ENCODE data around the gene HSFX3. TPM values are rescaled to one million over a fixed set of nuclear protein-coding genes. Genes with fewer than 3 reads are reported as not detected.

The HSFX3 gene
- total RNA-seq, 1 experiment from 2014 or later: not detected

DNA sequence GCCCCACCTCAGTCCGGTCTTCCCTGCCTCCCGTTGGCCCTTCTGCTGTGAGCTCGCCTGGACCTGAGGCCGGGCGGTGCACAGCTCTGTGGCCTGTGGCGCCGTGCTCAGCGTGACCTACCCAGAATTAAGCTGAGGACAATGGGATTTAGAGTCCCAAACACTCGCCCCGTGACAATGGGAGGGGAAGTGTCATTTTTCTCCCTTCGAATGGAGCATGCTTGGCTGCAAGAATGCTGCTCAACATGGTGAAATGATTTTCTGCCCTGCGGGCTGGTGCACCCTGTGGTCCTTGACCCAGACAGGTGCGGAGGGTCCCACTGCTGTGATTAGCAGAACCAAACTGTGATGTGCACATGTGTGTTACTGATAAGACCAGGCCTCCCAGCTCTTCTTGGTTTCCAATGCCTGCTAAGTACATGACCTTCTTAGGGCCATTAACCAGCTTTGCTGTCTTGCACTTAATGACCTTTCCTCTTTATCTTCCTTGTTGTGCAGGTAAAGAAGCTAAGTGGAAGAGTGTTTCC is 8.1 kb downstream of the HSFX3 start:
- Histone ChIP-seq H3K27me3 (ENCODE audit: insufficient read depth, low read length) (no peaks in the 10 kb centered on the region), H4K91ac (ENCODE audit: insufficient read length, low read depth, low read length) (no peak overlapping the region), H2BK5ac (ENCODE audit: insufficient read length, low read length) (no peak overlapping the region), H3K9ac (ENCODE audit: extremely low read depth, insufficient read length, low read length) (no peak overlapping the region), H3K4ac (ENCODE audit: low read depth, low read length) (no peak overlapping the region), H3K79me2 (ENCODE audit: insufficient read depth, low read length) (no peaks in the 10 kb centered on the region), H3K18ac (ENCODE audit: insufficient read length, low read depth, low read length) (no peak overlapping the region), H2BK20ac (ENCODE audit: low read depth, low read length, poor library complexity, severe bottlenecking) (no peak overlapping the region), H3K79me1 (ENCODE audit: insufficient read depth, low read depth, low read length, poor library complexity, severe bottlenecking) (no peaks in the 10 kb centered on the region), H3K4me2 (ENCODE audit: insufficient read depth, insufficient read length, low read length) (peak overlapping the region; percentile 50), H2BK12ac (ENCODE audit: insufficient read length, low read depth, low read length) (no peak overlapping the region), H3K56ac (ENCODE audit: insufficient read length, low read depth, low read length) (no peak overlapping the region), H3K14ac (ENCODE audit: insufficient read depth, low read length) (no peak overlapping the region), H2AK5ac (ENCODE audit: insufficient read length, low read length) (no peak overlapping the region), H3K23me2 (ENCODE audit: insufficient read length, low read depth, low read length, poor library complexity, severe bottlenecking) (peaks cover 3% of the 10 kb centered on the region), H3T11ph (ENCODE audit: low read length) (no peak overlapping the region), H3K23ac (ENCODE audit: insufficient read length, low read depth, low read length) (no peak overlapping the region), H3K27ac (ENCODE audit: insufficient read length, low read depth, low read length) (no peak overlapping the region), H4K20me1 (ENCODE audit: control insufficient read depth, insufficient read depth, insufficient read length) (no peaks in the 10 kb centered on the region), H4K5ac (ENCODE audit: insufficient read length, low read depth, low read length) (no peak overlapping the region), H3K9me3 (ENCODE audit: control insufficient read depth, low read depth, low read length) (peaks cover 8% of the 10 kb centered on the region), H4K8ac (replicated peaks; ENCODE audit: insufficient read length, low read depth, low read length) (no peak overlapping the region), H2BK15ac (ENCODE audit: low read depth, low read length) (no peak overlapping the region), H3K4me1 (ENCODE audit: insufficient read depth, low read length) (no peaks in the 10 kb centered on the region; the same call in 1 of the 2 replicates), H2AFZ (ENCODE audit: low read length) (no peak overlapping the region), H2BK120ac (ENCODE audit: low read depth, low read length, poor library complexity, severe bottlenecking) (no peak overlapping the region)
- Mint-ChIP-seq H3K4me1 (peaks cover 0 to 10% of the 10 kb centered on the region in 2 experiments; a peak in 3 of 4 replicates), H3K4me3 (peak overlapping the region; percentile 76 to 86), H3K36me3 (ENCODE audit: insufficient read depth in 1 of 3, low read depth in 3 of 3) (peaks cover 0 to 4% (median 0%) of the 10 kb centered on the region in 3 experiments; a peak in 1 of 7 replicates), H3K27me3 (ENCODE audit: low read depth) (no peaks in the 10 kb centered on the region), H3K9me3 (peaks cover 32 to 38% of the 10 kb centered on the region in 2 experiments), H3K27ac (no peak overlapping the region)
- no CpG with 5 or more reads among the region's 13 CpGs for WGBS (ENCODE audit: extremely low coverage, insufficient read length, low lambda C conversion rate)
- DNase-seq: no peak
- TF ChIP-seq, protein P1, sequence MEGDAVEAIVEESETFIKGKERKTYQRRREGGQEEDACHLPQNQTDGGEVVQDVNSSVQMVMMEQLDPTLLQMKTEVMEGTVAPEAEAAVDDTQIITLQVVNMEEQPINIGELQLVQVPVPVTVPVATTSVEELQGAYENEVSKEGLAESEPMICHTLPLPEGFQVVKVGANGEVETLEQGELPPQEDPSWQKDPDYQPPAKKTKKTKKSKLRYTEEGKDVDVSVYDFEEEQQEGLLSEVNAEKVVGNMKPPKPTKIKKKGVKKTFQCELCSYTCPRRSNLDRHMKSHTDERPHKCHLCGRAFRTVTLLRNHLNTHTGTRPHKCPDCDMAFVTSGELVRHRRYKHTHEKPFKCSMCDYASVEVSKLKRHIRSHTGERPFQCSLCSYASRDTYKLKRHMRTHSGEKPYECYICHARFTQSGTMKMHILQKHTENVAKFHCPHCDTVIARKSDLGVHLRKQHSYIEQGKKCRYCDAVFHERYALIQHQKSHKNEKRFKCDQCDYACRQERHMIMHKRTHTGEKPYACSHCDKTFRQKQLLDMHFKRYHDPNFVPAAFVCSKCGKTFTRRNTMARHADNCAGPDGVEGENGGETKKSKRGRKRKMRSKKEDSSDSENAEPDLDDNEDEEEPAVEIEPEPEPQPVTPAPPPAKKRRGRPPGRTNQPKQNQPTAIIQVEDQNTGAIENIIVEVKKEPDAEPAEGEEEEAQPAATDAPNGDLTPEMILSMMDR (conservative IDR thresholded peaks at IDR 0.05): no peak

All from H9 (cell line).